Activated CD4-positive, alpha-beta T cell treated with anti-CD3 and anti-CD28 coated beads, Interleukin-2, amount 10 ng/mL, durations not matched to agents 24 days and 14 days (primary cell): ENCODE data around the gene CPLX3. TPM values are rescaled to one million over a fixed set of nuclear protein-coding genes. Genes with fewer than 3 reads are reported as not detected.

Experiments
- DNase-seq: peaks from one replicate; pipeline ENCODE4 v3.0.0; 2022
- H3K27ac Mint-ChIP-seq: one replicate; pipeline ENCODE4 v1.8.0; 2022; ENCODE audit warnings: mild to moderate bottlenecking, mixed read lengths
- H3K27me3 Mint-ChIP-seq: one replicate; pipeline ENCODE4 v1.8.0; 2022; ENCODE audit warnings: mixed read lengths
- H3K36me3 Mint-ChIP-seq: one replicate; pipeline ENCODE4 v1.8.0; 2022; ENCODE audit warnings: low read depth, mild to moderate bottlenecking, mixed read lengths
- H3K4me1 Mint-ChIP-seq: one replicate; pipeline ENCODE4 v1.8.0; 2021; ENCODE audit warnings: mixed read lengths
- H3K4me3 Mint-ChIP-seq: one replicate; pipeline ENCODE4 v1.8.0; 2022; ENCODE audit warnings: mild to moderate bottlenecking, moderate library complexity, mixed read lengths
- H3K9me3 Mint-ChIP-seq: one replicate; pipeline ENCODE4 v1.8.0; 2021; ENCODE audit warnings: mixed read lengths
- intact Hi-C: fragments of 100-400 bp; cut with micrococcal nuclease; formaldehyde crosslinking; loops from one replicate; pipeline ENCODE4 v1.15.1; 2023
- total RNA-seq: library from RNA; stranded (reverse); gene quantifications from 2 replicates; pipeline ENCODE4 v1.2.3, GENCODE V29; 2022

CPLX3 gene
- total RNA-seq, 1 donor from 2014 or later, result 0.09 TPM

DNA sequence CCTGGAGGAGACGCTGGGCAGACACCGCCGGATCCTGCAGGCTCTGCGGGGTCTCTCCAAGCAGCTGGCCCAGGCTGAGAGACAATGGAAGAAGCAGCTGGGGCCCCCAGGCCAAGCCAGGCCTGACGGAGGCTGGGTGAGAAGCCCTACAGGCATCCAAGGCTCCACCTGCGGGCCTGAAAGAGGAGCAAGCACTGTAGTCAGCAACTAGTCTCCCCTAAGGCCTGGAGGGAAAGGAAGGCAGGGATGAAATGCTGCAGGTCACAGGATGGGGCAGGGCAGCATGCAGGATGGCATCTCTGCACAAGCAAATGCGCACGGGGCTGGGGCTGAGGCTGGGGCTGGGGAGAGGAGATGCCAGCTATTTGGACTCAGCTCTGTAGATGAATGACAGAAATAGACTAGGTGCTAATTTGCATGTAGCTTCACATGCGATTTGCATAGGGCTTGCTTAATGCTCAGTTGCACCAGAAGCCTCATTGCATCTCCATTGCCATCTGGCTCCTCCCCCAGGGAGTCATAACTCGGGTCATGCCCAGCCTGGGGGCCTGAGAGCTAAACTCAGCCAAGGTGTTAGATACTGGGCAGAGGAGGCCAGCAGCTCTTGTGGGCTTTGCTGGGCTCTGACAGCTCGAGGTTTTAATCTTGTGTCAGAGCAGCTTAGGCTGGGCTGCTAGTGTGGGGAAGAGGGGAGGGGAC is 5.2 kb upstream of the CPLX3 start:
- Mint-ChIP-seq H3K4me3 (no peak overlapping the region), H3K36me3 (no peaks in the 10 kb centered on the region), H3K27me3 (peaks cover 15% of the 10 kb centered on the region), H3K27ac (no peak overlapping the region), H3K9me3 (no peaks in the 10 kb centered on the region), H3K4me1 (peaks cover 10% of the 10 kb centered on the region)
- DNase-seq, result no peak
- intact Hi-C loops, result no loop called here

DNA sequence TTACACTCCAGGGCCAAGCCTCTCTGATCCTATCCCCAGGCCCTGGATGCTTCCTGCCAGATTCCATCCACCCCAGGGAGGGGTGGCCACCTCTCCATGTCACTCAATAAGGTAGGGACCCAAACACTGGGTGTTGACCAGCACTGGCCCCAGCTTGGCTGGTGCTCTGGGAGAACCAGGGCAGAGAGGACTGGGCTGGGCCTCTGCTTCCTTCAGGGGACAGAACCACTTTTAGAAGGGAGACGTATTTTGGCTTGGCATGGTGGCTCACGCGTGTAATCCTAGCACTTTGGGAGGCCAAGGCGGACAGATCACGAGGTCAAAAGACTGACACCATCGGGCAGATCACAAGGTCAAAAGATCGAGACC is 4.7 kb upstream of the CPLX3 start:
- Mint-ChIP-seq H3K36me3 (no peaks in the 10 kb centered on the region), H3K27me3 (peaks cover 17% of the 10 kb centered on the region), H3K4me3 (no peak overlapping the region), H3K9me3 (no peaks in the 10 kb centered on the region), H3K4me1 (peaks cover 11% of the 10 kb centered on the region), H3K27ac (no peak overlapping the region)
- intact Hi-C loops, result no loop called here
- DNase-seq, result no peak

DNA sequence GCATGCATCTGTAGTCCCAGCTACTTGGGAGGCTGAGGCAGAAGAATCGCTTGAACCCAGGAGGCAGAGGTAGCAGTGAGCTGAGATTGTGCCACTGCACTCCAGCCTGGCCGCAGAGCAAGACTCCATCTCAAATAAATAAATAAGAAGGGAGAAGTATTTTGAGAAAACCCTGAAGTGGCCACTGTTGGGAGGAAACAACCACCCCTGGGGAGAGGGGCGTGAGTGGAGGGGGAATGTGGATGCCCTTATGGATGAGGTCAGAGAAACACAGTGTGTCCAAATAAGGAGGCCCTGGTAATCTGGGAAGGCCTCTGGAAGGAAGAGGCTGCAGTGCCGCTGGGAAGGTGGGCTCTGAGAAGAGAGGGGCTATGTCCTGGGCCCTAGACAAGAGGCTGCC is 4.2 kb upstream of the CPLX3 start:
- H3K9me3 Mint-ChIP-seq, result no peaks in the 10 kb centered on the region
- H3K27ac Mint-ChIP-seq, result no peak overlapping the region
- H3K36me3 Mint-ChIP-seq, result no peaks in the 10 kb centered on the region
- H3K27me3 Mint-ChIP-seq, result peaks cover 21% of the 10 kb centered on the region
- no peak for DNase-seq
- H3K4me3 Mint-ChIP-seq, result no peak overlapping the region
- H3K4me1 Mint-ChIP-seq, result peaks cover 13% of the 10 kb centered on the region
- intact Hi-C loops, result no loop called here

DNA sequence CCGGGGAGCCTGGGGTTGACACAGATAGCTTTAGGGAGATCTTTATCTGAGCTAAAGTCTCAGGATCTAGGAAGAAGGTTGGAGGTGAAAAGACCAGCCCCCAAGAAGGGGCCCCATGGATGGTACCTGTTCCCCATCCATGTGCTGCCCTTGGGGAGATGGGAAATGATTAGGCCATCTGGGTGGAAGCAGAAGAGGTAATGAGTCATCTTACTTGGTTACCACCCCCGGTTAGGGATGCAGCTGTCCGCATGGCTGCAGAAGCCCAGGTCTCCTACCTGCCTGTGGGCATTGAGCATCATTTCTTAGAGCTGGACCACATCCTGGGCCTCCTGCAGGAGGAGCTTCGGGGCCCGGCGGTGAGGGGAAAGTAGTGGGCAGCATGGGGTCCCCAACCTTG is 3.1 kb upstream of the CPLX3 start:
- H3K4me3 Mint-ChIP-seq, result no peak overlapping the region
- intact Hi-C loops, result no loop called here
- H3K36me3 Mint-ChIP-seq, result no peaks in the 10 kb centered on the region

DNA sequence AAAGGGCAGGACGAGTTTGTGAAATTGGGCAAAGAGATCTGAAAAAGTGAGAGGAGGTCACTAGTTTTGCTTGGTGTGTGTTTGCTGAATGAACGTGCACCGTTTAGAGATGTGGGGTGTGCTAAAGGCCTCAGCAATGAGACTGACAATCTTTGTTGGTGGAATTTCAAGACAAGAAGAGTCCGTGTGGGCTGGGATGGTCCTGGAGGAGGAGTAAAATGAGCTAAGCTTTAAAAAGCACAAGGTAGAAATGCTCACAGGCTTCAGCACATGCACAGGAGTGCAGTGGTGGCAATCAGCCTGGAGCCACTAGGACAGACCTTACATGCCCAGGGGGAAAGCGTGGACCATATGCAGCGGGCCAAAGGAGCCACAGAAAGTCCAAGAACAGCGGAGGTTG is 1.5 kb upstream of the CPLX3 start:
- Mint-ChIP-seq H3K27me3 (peaks cover 21% of the 10 kb centered on the region), H3K9me3 (no peaks in the 10 kb centered on the region), H3K4me3 (no peak overlapping the region)

More for the DNA sequence above, 3.1 kb upstream of the CPLX3 start:
- Mint-ChIP-seq H3K4me1 (peaks cover 13% of the 10 kb centered on the region), H3K9me3 (no peaks in the 10 kb centered on the region), H3K27ac (no peak overlapping the region), H3K27me3 (peaks cover 21% of the 10 kb centered on the region)
- DNase-seq, result no peak

DNA sequence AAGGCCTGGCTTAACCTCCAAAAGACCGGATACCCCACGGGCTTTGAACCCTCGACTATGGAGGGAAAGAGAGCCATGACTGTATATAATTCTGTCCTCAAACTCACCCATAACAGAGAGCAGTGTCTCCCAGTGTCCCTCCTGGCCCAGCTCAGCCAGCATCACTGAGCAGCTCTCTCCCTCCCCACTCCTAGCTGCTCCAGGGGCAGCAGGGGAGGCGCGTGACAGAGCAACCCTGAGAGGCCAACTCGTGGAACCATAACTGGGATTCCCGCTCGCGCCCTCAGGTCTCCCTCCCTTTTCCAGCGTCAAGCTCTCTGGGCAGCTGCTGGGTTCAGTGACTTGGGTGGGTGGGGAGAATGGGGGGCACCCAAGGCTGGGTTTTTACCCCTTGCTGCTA is 561 bp upstream of the CPLX3 start:
- Mint-ChIP-seq H3K27me3 (peaks cover 21% of the 10 kb centered on the region), H3K27ac (no peak overlapping the region), H3K9me3 (no peaks in the 10 kb centered on the region), H3K36me3 (no peaks in the 10 kb centered on the region), H3K4me1 (peaks cover 6% of the 10 kb centered on the region), H3K4me3 (no peak overlapping the region)
- DNase-seq, result no peak
- intact Hi-C loops, result no loop called here

More for the DNA sequence above, 1.5 kb upstream of the CPLX3 start:
- Mint-ChIP-seq H3K27ac (no peak overlapping the region), H3K36me3 (no peaks in the 10 kb centered on the region), H3K4me1 (peaks cover 6% of the 10 kb centered on the region)
- intact Hi-C loops, result no loop called here
- no peak for DNase-seq

DNA sequence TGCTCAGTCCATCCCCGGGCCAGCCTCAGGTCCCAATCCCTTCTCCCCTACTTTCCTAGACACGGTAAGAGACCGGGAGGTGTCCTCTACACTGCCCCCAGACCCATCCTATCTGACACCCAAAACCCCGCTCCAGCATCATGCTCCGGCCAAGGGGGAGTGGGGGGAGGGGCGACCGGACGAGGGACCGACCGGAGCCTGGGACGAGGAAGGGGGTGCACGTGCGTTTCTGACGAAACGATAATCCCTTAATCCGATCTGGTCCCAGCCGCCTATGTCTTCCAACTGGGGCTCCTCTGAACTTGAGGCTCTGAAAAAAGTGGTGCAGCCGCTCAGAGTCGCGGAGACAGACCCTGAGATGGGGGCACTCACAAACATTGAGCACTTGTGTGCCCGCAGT is 494 bp downstream of the CPLX3 start:
- Mint-ChIP-seq H3K4me3 (no peak overlapping the region), H3K36me3 (no peaks in the 10 kb centered on the region), H3K9me3 (no peaks in the 10 kb centered on the region), H3K27ac (no peak overlapping the region), H3K4me1 (peaks cover 7% of the 10 kb centered on the region), H3K27me3 (peaks cover 21% of the 10 kb centered on the region)
- intact Hi-C loops, result no loop called here
- no peak for DNase-seq

DNA sequence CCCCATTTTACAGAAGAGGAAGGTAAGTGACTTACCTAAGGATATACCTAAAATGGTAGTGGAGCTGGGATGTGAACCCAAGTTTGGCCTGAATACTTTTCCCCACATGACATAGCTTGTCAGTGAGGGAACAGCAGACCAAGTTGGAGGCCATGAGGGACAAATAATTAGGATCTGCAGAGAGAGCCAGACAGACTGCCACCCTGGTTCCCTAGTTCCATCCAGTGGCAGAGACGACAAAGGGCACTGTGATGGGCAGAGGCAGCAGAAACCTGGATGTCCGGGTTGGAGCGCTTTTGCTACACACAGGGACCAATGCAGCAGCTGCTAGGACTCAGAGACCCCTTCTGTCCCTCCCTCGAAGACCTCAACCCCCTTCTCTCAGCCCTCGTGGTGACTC is 1.2 kb downstream of the CPLX3 start:
- no peaks in the 10 kb centered on the region for H3K36me3 Mint-ChIP-seq
- peaks cover 21% of the 10 kb centered on the region for H3K27me3 Mint-ChIP-seq
- no peak overlapping the region for H3K27ac Mint-ChIP-seq
- H3K4me3 Mint-ChIP-seq, result no peak overlapping the region
- H3K4me1 Mint-ChIP-seq, result peaks cover 7% of the 10 kb centered on the region
- no peaks in the 10 kb centered on the region for H3K9me3 Mint-ChIP-seq
- intact Hi-C loops, result no loop called here
- DNase-seq, result no peak

DNA sequence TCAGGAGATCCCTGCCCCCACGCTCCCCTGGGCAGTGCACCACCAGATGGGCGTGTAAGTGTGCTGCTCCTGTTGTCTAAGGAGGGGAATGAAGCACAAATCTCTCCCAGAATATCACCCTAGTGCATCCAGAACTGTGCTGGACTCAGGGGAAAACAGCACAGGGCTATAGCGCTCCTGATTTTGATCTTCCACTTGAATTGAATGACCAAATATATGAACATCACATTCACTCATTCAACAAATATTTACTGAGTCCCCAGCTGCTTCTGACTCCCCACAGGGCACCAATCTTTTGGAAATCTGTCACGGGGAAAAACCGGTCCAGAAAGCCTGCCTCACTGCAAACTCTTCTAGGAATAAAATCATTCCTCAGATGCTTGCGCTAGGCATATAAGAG is 2.4 kb downstream of the CPLX3 start:
- H3K36me3 Mint-ChIP-seq, result no peaks in the 10 kb centered on the region
- intact Hi-C loops, result no loop called here
- no peak overlapping the region for H3K27ac Mint-ChIP-seq

DNA sequence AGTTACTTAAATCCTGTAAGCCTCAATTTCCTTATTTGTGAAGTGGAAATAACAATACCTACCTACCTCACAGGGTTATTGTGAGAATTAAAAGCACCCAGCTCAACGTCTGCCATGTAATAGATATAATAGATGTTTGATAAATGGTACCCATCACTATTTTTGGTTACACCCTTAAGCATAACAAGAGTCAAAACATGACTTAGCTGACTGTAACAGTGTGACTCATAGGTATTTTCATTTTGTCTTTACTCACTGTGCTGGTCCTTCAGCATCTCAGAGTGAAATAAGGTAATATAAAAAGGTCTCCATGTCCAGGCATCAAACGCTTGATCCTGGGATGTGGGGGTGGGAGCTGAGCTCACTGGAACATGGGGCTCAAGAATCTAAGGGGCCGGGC is 3.1 kb downstream of the CPLX3 start:
- intact Hi-C loops, result no loop called here
- no peaks in the 10 kb centered on the region for H3K9me3 Mint-ChIP-seq
- H3K4me3 Mint-ChIP-seq, result no peak overlapping the region
- peaks cover 16% of the 10 kb centered on the region for H3K27me3 Mint-ChIP-seq
- peaks cover 7% of the 10 kb centered on the region for H3K4me1 Mint-ChIP-seq
- H3K27ac Mint-ChIP-seq, result no peak overlapping the region
- H3K36me3 Mint-ChIP-seq, result no peaks in the 10 kb centered on the region
- no peak for DNase-seq

More for the DNA sequence above, 2.4 kb downstream of the CPLX3 start:
- Mint-ChIP-seq H3K27me3 (peaks cover 20% of the 10 kb centered on the region), H3K9me3 (no peaks in the 10 kb centered on the region), H3K4me3 (no peak overlapping the region), H3K4me1 (peaks cover 7% of the 10 kb centered on the region)
- no peak for DNase-seq

DNA sequence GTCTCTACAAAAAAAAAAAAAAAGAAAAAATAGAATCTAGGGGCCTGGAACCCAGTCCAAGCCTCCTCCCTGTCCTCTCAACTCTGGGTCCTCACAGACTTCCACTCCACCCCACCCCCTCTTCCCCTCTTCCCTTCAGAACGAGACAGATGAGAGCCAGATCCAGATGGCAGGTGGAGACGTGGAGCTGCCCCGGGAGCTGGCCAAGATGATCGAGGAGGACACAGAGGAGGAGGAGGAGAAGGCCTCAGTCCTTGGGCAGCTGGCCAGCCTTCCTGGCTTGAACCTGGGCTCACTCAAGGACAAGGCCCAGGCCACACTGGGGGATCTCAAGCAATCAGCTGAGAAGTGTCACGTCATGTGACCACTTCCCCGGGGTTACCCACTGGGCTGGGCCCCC is 3.6 kb downstream of the CPLX3 start:
- Mint-ChIP-seq H3K27ac (no peak overlapping the region), H3K36me3 (peaks cover under 1% of the 10 kb centered on the region), H3K9me3 (no peaks in the 10 kb centered on the region), H3K4me3 (no peak overlapping the region), H3K4me1 (peaks cover 7% of the 10 kb centered on the region), H3K27me3 (peaks cover 12% of the 10 kb centered on the region)
- DNase-seq, result no peak
- intact Hi-C loops, result no loop called here

DNA sequence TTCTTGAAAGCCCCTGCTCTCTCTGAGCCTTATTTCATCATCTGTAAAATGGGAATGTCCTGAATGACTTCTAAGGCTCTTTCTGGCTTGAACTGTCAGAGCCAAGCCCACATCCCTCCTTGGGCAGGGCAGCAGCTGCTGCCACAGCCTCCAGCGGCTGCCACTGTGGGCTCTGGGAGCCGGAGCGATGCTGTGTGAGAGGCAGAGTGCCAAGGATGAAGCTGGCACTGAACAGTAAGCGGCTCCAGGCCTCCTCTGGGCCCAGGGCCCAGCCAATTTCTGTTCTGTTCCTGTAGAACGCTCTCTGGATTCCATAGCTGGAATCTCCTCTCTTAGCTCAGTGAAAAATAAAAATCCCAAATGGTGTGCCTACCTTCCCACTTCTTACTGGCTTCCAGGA is 4.4 kb downstream of the CPLX3 start:
- H3K27ac Mint-ChIP-seq, result no peak overlapping the region
- H3K27me3 Mint-ChIP-seq, result peaks cover 8% of the 10 kb centered on the region
- peaks cover 7% of the 10 kb centered on the region for H3K4me1 Mint-ChIP-seq
- H3K9me3 Mint-ChIP-seq, result no peaks in the 10 kb centered on the region
- H3K36me3 Mint-ChIP-seq, result peaks cover 2% of the 10 kb centered on the region
- no peak overlapping the region for H3K4me3 Mint-ChIP-seq
- intact Hi-C loops, result no loop called here
- no peak for DNase-seq

DNA sequence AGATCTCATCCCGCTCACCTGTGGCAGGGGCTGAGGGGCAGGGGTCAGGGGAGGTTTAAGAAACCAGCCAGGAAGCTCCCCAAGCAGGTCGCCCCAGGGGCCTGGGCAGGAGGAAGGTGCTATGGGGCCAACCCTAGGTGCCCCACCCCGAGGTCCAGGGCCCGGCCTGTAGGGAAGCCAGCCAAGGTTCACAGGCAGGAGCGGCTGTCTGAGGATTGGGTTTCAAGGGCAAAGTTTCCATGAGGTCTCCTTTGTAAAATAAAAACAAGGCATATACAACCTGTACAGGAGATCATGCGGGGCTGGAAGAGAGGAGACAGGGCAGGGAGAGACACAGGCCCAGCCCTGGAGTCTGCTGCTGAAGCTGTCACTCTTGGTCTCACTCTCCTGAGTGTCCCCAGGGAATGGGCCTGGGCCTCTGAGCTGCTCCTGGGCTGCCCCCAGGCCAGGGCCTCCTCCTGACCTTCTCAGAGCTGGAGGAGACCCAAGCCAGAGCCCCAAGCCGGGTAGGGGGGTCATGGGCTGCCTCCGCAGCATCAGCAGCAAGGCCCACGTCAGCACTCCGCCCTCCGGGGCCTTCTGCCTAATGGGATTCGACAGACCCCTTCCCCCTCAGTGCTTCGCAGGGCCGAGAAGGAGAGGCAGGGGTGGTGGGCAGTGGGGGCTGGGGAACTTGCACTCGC is 5.5 kb downstream of the CPLX3 start:
- no peak overlapping the region for H3K27ac Mint-ChIP-seq
- H3K9me3 Mint-ChIP-seq, result no peaks in the 10 kb centered on the region
- peaks cover 5% of the 10 kb centered on the region for H3K36me3 Mint-ChIP-seq
- H3K4me3 Mint-ChIP-seq, result no peak overlapping the region
- H3K27me3 Mint-ChIP-seq, result peaks cover 4% of the 10 kb centered on the region
- intact Hi-C loops, result no loop called here
- H3K4me1 Mint-ChIP-seq, result peaks cover 4% of the 10 kb centered on the region
- no peak for DNase-seq

DNA sequence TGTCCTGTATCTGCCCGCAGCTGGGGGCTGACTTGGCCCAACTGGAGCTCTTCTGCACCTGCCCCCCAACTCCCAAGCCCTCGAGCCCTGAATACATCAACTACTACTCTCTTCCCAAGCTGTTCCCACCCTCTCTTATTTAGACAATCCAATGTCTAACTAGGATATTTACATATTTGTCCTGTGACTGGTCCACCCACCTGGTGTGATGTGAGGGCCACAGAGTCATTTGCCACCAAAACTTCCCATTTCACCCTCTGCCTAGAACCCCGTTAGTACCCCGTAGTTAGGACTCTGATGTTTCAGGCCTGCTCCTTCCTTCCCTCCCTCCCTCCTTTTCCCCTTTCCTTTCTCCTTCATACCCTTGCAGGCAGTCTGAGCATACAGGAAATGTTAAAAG is 6.4 kb downstream of the CPLX3 start:
- H3K9me3 Mint-ChIP-seq, result no peaks in the 10 kb centered on the region
- H3K4me1 Mint-ChIP-seq, result peaks cover 4% of the 10 kb centered on the region
- no peak overlapping the region for H3K27ac Mint-ChIP-seq
- intact Hi-C loops, result no loop called here
- peaks cover 8% of the 10 kb centered on the region for H3K36me3 Mint-ChIP-seq
- DNase-seq, result no peak
- H3K4me3 Mint-ChIP-seq, result no peak overlapping the region
- peaks cover 2% of the 10 kb centered on the region for H3K27me3 Mint-ChIP-seq
